Endothelial cell of umbilical vein (primary cell): ENCODE results near the gene HPSE2. TPM values are rescaled to one million over a fixed set of nuclear protein-coding genes. Genes with fewer than 3 reads are reported as not detected.

Source experiments
- BruUV-seq: library from RNA; stranded (reverse); fragments of 400-500 nt; replicated peaks from 2 replicates; lab custom pipeline; 2021; lab: Mats Ljungman, UMichigan
- CTCF ChIA-PET: fragments of 300-600, 350-600 bp; sonication (Branson Sonifier 250); formaldehyde crosslinking; loops from one replicate; lab custom pipeline; 2021; ENCODE audit warnings: antibody characterized with exemption, inconsistent platforms; lab: Charles Lee
- POLR2A ChIA-PET: fragments of 300-600, 350-600 bp; sonication (Branson Sonifier 250); formaldehyde crosslinking; loops from one replicate; lab custom pipeline; 2021; ENCODE audit warnings: antibody characterized with exemption, inconsistent platforms; lab: Charles Lee
- DNase-seq: peaks from one replicate; pipeline ENCODE4 v3.0.0-alpha.2; 2011; ENCODE audit warnings: low read depth, low spot score
- FAIRE-seq: peaks from 2 replicates; lab custom pipeline; 2011; peaks lifted over from hg19 to GRCh38; lab: Jason Lieb, UNC
- H2AFZ ChIP-seq: 2 replicates; pipeline ENCODE4 v1.6.0; 2012; ENCODE audit warnings: low read depth, low read length, control low read depth, inconsistent platforms
- H3K27ac ChIP-seq: 2 replicates; pipeline ENCODE4 v1.5.1; 2011; ENCODE audit warnings: low read depth, mild to moderate bottlenecking, control low read depth, low read length, moderate library complexity; ENCODE audit not compliant: insufficient read depth
- H3K27me3 ChIP-seq, 2 experiments: 2 replicates each; pipeline versions ENCODE4 v1.6.0 to v1.6.1; 2011; ENCODE audit warnings: low read length in 2 of 2, mixed read lengths in 1 of 2; ENCODE audit not compliant: control insufficient read depth in 2 of 2, insufficient read depth in 2 of 2
- H3K36me3 ChIP-seq, 2 experiments: 2 replicates in 1 of 2; 3 replicates in 1 of 2; pipeline ENCODE4 v1.5.1; 2011; ENCODE audit warnings: low read length in 2 of 2, mild to moderate bottlenecking in 1 of 2, moderate library complexity in 1 of 2; ENCODE audit not compliant: control insufficient read depth in 2 of 2, insufficient read depth in 2 of 2; ENCODE audit errors: extremely low read depth in 1 of 2
- H3K4me1 ChIP-seq: 3 replicates; pipeline ENCODE4 v1.5.1; 2011; ENCODE audit warnings: mild to moderate bottlenecking, low read length; ENCODE audit not compliant: control insufficient read depth, insufficient read depth; ENCODE audit errors: extremely low read depth
- H3K4me2 ChIP-seq: 2 replicates; pipeline ENCODE4 v1.6.1; 2011; ENCODE audit warnings: low read length, control low read depth, mixed read lengths; ENCODE audit not compliant: insufficient read depth
- H3K4me3 ChIP-seq, 3 experiments: fragments of 200-600 bp in 1 of 3; sonication (generic), shearing (Covaris generic) in 1 of 3; replicated peaks in 1 of 3; 2 replicates each; pipeline ENCODE4 v1.5.1; 2011 to 2016; ENCODE audit warnings: control low read depth in 3 of 3, low read length in 3 of 3, mild to moderate bottlenecking in 2 of 3, inconsistent platforms in 1 of 3, low read depth in 1 of 3, moderate library complexity in 1 of 3; ENCODE audit not compliant: insufficient read depth in 1 of 3
- H3K79me2 ChIP-seq: 2 replicates; pipeline ENCODE4 v1.6.0; 2012; ENCODE audit warnings: low read length, inconsistent platforms; ENCODE audit not compliant: control insufficient read depth, insufficient read depth
- H3K9ac ChIP-seq: replicated peaks from 2 replicates; pipeline ENCODE3; 2011; ENCODE audit warnings: low read length, control low read depth; ENCODE audit not compliant: insufficient read depth; ENCODE audit errors: extremely low read depth
- H3K9me1 ChIP-seq: replicated peaks from 3 replicates; pipeline ENCODE4 v1.6.0; 2011; ENCODE audit warnings: mild to moderate bottlenecking, low read length; ENCODE audit not compliant: control insufficient read depth, insufficient read depth; ENCODE audit errors: extremely low read depth
- H3K9me3 ChIP-seq: replicated peaks from 2 replicates; pipeline ENCODE4 v1.5.1; 2012; ENCODE audit warnings: low read length, inconsistent platforms; ENCODE audit not compliant: control insufficient read depth, insufficient read depth
- H4K20me1 ChIP-seq: replicated peaks from 2 replicates; pipeline ENCODE3; 2011; ENCODE audit warnings: mild to moderate bottlenecking, low read length; ENCODE audit not compliant: control insufficient read depth, insufficient read depth; ENCODE audit errors: extremely low read depth
- CTCF ChIP-seq, 2 donors: IDR thresholded peaks; 1 replicate in 1 of 2; 2 replicates in 1 of 2; pipeline ENCODE4 v1.5.1; 2011; ENCODE audit warnings: low read length in 2 of 2, mild to moderate bottlenecking in 2 of 2, moderate library complexity in 2 of 2, control low read depth in 1 of 2, inconsistent platforms in 1 of 2, low read depth in 1 of 2; ENCODE audit not compliant: insufficient read depth in 1 of 2; ENCODE audit errors: extremely low read depth in 1 of 2
- EZH2 ChIP-seq: IDR thresholded peaks from 2 replicates; pipeline ENCODE4 v1.6.1; 2012; ENCODE audit warnings: borderline replicate concordance, low read depth, mild to moderate bottlenecking, moderate library complexity, low read length, inconsistent platforms; ENCODE audit not compliant: severe bottlenecking
- FOS ChIP-seq: IDR thresholded peaks from 2 replicates; pipeline ENCODE4 v1.6.1; 2011; ENCODE audit warnings: mild to moderate bottlenecking, low read length, moderate library complexity, borderline replicate concordance; ENCODE audit not compliant: insufficient read depth
- GATA2 ChIP-seq: IDR thresholded peaks from 2 replicates; pipeline ENCODE4 v1.7.0; 2011; ENCODE audit warnings: low read depth, mild to moderate bottlenecking, moderate library complexity, mixed read lengths, low read length; ENCODE audit not compliant: insufficient read length, insufficient read depth
- MAX ChIP-seq: IDR thresholded peaks from 2 replicates; pipeline ENCODE4 v1.6.1; 2011; ENCODE audit not compliant: insufficient read depth, insufficient read length
- MYC ChIP-seq: IDR thresholded peaks from one replicate; pipeline ENCODE4 v1.6.1; 2011; ENCODE audit warnings: mild to moderate bottlenecking, low read depth, low read length
- POLR2A ChIP-seq: IDR thresholded peaks from 2 replicates; pipeline ENCODE4 v1.6.1; 2012; ENCODE audit warnings: low read depth, mild to moderate bottlenecking, control low read depth, low read length
- dilution Hi-C: fragments of 300-500 bp; cut with MboI; formaldehyde crosslinking; loops from one replicate; pipeline ENCODE4 v1.15.0; 2019; ENCODE audit warnings: low sequenced_read_pairs; ENCODE audit not compliant: extremely low pct_ligation_motif_present
- intact Hi-C: fragments of 100-400 bp; cut with micrococcal nuclease; formaldehyde crosslinking; loops from one replicate; pipeline ENCODE4 v1.10.0; 2022
- polyA plus RNA-seq, 4 experiments: library from polyadenylated mRNA; depleted of rRNA in 3 of 4; stranded (reverse) in 3 of 4; unstranded in 1 of 4; fragments of >200 nt; gene quantifications; 2 replicates each; pipeline versions ENCODE4 v1.2.1 to v1.2.3, GENCODE V29; 2011 to 2012; ENCODE audit warnings: missing spikeins in 1 of 4
- total RNA-seq: library from RNA; stranded (reverse); gene quantifications from 2 replicates; pipeline ENCODE4 v1.2.3, GENCODE V29; 2021

Gene HPSE2
- total and polyA plus RNA-seq, 2 donors (not counting 3 experiments of a cell fraction or from before 2014, with no cell fraction given) = not detected

- intact Hi-C loops = no loop called here
- Histone ChIP-seq H2AFZ (no peak overlapping the region), H3K4me2 (no peak overlapping the region), H3K9ac (no peak overlapping the region), H3K9me1 (no peaks in the 10 kb centered on the region), H3K4me1 (peaks cover 13% of the 10 kb centered on the region), H4K20me1 (no peaks in the 10 kb centered on the region), H3K4me3 (no peak overlapping the region), H3K9me3 (no peaks in the 10 kb centered on the region), H3K79me2 (no peaks in the 10 kb centered on the region), H3K36me3 (peaks cover 21 to 44% of the 10 kb centered on the region in 2 experiments), H3K27ac (no peak overlapping the region), H3K27me3 (no peaks in the 10 kb centered on the region)
- POLR2A ChIA-PET = no interaction called here
- dilution Hi-C loops = no loop called here
- no TSS peak for BruUV-seq
- CTCF ChIA-PET = interaction anchor here (0.7 to 1.0 kb wide), 2 partner anchors 36 to 90 kb away, joined by 3 to 4 read pairs; no protein-coding TSS in a partner anchor
- DNase-seq = no peak
- TF ChIP-seq GATA2 = no peak
- no peak for FAIRE-seq
Measured at GRCh38 chr10:98431016-98431415, 804.6 kb downstream of the HPSE2 start.

- Histone ChIP-seq H3K79me2 (no peaks in the 10 kb centered on the region), H4K20me1 (no peaks in the 10 kb centered on the region), H3K4me2 (no peak overlapping the region), H3K27me3 (no peaks in the 10 kb centered on the region), H2AFZ (no peak overlapping the region), H3K36me3 (peaks cover 19 to 41% of the 10 kb centered on the region in 2 experiments), H3K9me1 (no peaks in the 10 kb centered on the region), H3K9me3 (no peaks in the 10 kb centered on the region), H3K4me1 (peaks cover 13% of the 10 kb centered on the region), H3K9ac (no peak overlapping the region), H3K27ac (no peak overlapping the region), H3K4me3 (no peak overlapping the region)
- TF ChIP-seq GATA2 (no peak), MAX (no peak), CTCF (IDR thresholded peaks at IDR 0.05; ENCODE audit: extremely low read depth in 1 of 2, insufficient read depth in 1 of 2, low read depth in 1 of 2, low read length in 2 of 2) (no peak), MYC (no peak), FOS (no peak), POLR2A (no peak), EZH2 (no peak)
- no peak for FAIRE-seq
- dilution Hi-C loops (no loop called here), intact Hi-C loops (no loop called here)
- no peak for DNase-seq
- CTCF ChIA-PET = interaction anchor here (0.7 to 1.0 kb wide), 2 partner anchors 36 to 90 kb away, joined by 3 to 4 read pairs; no protein-coding TSS in a partner anchor
- POLR2A ChIA-PET = no interaction called here
- BruUV-seq = no TSS peak
Measured at GRCh38 chr10:98430427-98430826, 805.2 kb downstream of the HPSE2 start.
